ENCODE measurements around the gene DUSP22. TPM values are rescaled to one million over a fixed set of nuclear protein-coding genes. Genes with fewer than 3 reads are reported as not detected.

The DUSP22 gene
- 5.6 and 6.8 TPM in 2 replicates for polyA plus RNA-seq (2012; rRNA removed)
- polyA plus RNA-seq (2012; cell fraction: cytosol; rRNA removed), result 6.5 and 6.7 TPM in 2 replicates
- 30.6 and 31.7 TPM in 2 replicates for polyA plus RNA-seq (2012; cell fraction: nucleus; rRNA removed)

- H3F3A ChIP-seq (replicated peaks; ENCODE audit: insufficient read depth), result no peaks in the 10 kb centered on the region
- peak within 1 kb of the TSS; percentile 99 for H2AFZ ChIP-seq (ENCODE audit: low read depth)
- DNase-seq, result peak; percentile 100
- CTCF ChIA-PET, result no interaction called here
- no peaks in the 10 kb centered on the region for H3K36me3 ChIP-seq (replicated peaks in 1 of 2; ENCODE audit: control insufficient read depth in 1 of 2, insufficient read depth in 2 of 2, low read length in 1 of 2)
- peak within 1 kb of the TSS; percentile 77 for H3K9ac ChIP-seq
- H3K9me2 ChIP-seq, result no peaks in the 10 kb centered on the region
- no peaks in the 10 kb centered on the region for H3K9me3 ChIP-seq
- POLR2A ChIA-PET, result no interaction called here
- peak within 1 kb of the TSS; percentile 74 to 94 for H3K27ac ChIP-seq (ENCODE audit: low read depth in 2 of 2, low read length in 1 of 2)
- H4K20me1 ChIP-seq (ENCODE audit: insufficient read depth), result no peaks in the 10 kb centered on the region
- H3K27me3 ChIP-seq (ENCODE audit: insufficient read depth), result peaks cover 30% of the 10 kb centered on the region
- H3K4me3 ChIP-seq (ENCODE audit: low read depth in 2 of 2, low read length in 1 of 2), result peak within 1 kb of the TSS; percentile 88 to 89
- H3K79me2 ChIP-seq (ENCODE audit: insufficient read depth), result no peaks in the 10 kb centered on the region
- peaks cover 0 to 13% of the 10 kb centered on the region in 2 experiments; a peak in 1 of 4 replicates for H3K4me1 ChIP-seq (ENCODE audit: control insufficient read depth in 1 of 2, insufficient read depth in 2 of 2, low read depth in 1 of 2, low read length in 1 of 2)
- H3K4me2 ChIP-seq, result peak within 1 kb of the TSS; percentile 98
- under 1% methylated on average over 23 of the region's 85 CpGs for whole genome bisulfite sequencing (ENCODE audit: low lambda C conversion rate)
- TF ChIP-seq USF2 (IDR thresholded peaks at IDR 0.05; ENCODE audit: borderline replicate concordance, low read depth, low read length) (no peak), NFIC (IDR thresholded peaks at IDR 0.05; ENCODE audit: borderline replicate concordance) (no peak), CHD2 (IDR thresholded peaks at IDR 0.05; ENCODE audit: low read length, partially characterized antibody) (no peak), ZBTB33 (IDR thresholded peaks at IDR 0.05; ENCODE audit: borderline replicate concordance, low read depth) (no peak), MAX (IDR thresholded peaks at IDR 0.05; ENCODE audit: low read depth) (no peak), PBX3 (IDR thresholded peaks at IDR 0.05) (no peak), EP300 (IDR thresholded peaks at IDR 0.05; ENCODE audit: borderline replicate concordance in 1 of 2, low read depth in 1 of 2, low read length in 1 of 2) (no peak), IRF3 (IDR thresholded peaks at IDR 0.05; ENCODE audit: low read depth, low read length) (no peak), TCF12 (IDR thresholded peaks at IDR 0.05) (no peak), FOSL2 (IDR thresholded peaks at IDR 0.05; ENCODE audit: borderline replicate concordance, low read depth) (no peak), MXI1 (IDR thresholded peaks at IDR 0.05; ENCODE audit: low read depth, low read length) (no peak), USF1 (IDR thresholded peaks at IDR 0.05; ENCODE audit: borderline replicate concordance, low read depth) (no peak), REST (IDR thresholded peaks at IDR 0.05; ENCODE audit: low read depth, low read length) (no peak), FOXJ3 (CRISPR knock-in tag; IDR thresholded peaks at IDR 0.05) (no peak), RCOR1 (IDR thresholded peaks at IDR 0.05; ENCODE audit: low read length) (no peak), YY1 (IDR thresholded peaks at IDR 0.05; ENCODE audit: low read depth) (0 out of 2 replicates have a peak, but pooled peaks have one; percentile 10), RXRA (IDR thresholded peaks at IDR 0.05; ENCODE audit: borderline replicate concordance, low read depth) (no peak), POLR2AphosphoS5 (IDR thresholded peaks at IDR 0.05; ENCODE audit: low read depth, low read length) (peak; percentile 93), RFX5 (IDR thresholded peaks at IDR 0.05; ENCODE audit: low read length) (no peak), EZH2phosphoT487 (IDR thresholded peaks at IDR 0.05; ENCODE audit: borderline replicate concordance, low read depth) (no peak), NRF1 (IDR thresholded peaks at IDR 0.05; ENCODE audit: low read depth, low read length) (peak; percentile 90), SMC3 (IDR thresholded peaks at IDR 0.05; ENCODE audit: low read depth, low read length) (no peak)
Measured at GRCh38 chr6:291697-292505, at the start of gene DUSP22. Gene DUSP22 (plus strand): TSS chr6:292487. CDS start chr6:292540, 53 bp downstream.
